RCC 7860 (cell line): ENCODE measurements around the gene TMEM169.
"Not testable (repeated sequence)": the region's sequence is repeated elsewhere in the genome, so short reads cannot be mapped to it uniquely, and the experiment has no call there.

Experiments used
- DNase-seq: peaks from one replicate; pipeline ENCODE4 v3.0.0-alpha.2; 2015; ENCODE audit warnings: low spot score
- FAIRE-seq: peaks from 2 replicates; lab custom pipeline; 2012; peaks lifted over from hg19 to GRCh38; lab: Jason Lieb, UNC

The TMEM169 gene

DNA sequence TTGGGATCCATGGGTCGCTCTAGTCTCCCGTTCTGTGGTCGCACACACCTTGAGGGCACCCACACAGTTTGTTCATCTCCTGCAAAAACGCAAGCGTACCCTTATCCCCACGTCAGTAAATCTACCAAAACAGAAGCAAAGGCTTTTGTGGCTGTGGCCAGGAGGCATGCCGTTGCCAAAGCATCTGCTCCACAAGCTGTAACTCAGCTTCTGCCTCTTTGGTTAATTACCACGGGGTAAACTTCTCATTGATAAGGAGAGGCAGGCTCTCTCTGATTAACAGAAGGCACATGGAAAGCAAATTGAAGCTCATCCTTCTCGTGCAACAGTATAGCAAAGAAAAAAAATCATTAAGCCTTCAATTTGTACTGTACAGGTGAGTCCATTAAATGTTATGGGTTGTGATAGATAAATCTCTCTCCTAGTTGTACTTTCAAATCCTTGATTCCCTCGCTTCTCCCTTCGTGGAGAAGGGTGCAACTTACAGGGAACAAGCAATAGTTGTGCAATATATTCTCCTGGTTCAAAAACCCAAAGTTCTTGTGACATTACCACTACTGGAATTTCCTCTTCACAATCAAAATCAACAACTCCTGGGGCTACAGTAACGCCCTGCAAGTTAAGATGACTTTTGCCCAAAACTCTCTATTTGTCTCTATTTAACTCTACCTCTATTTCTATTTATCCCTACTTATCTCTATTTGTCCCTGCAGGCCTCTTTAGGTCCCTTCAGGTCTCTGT lies 10.4 kb upstream of the TMEM169 start:
- DNase-seq (no peak), FAIRE-seq (no peak)

DNA sequence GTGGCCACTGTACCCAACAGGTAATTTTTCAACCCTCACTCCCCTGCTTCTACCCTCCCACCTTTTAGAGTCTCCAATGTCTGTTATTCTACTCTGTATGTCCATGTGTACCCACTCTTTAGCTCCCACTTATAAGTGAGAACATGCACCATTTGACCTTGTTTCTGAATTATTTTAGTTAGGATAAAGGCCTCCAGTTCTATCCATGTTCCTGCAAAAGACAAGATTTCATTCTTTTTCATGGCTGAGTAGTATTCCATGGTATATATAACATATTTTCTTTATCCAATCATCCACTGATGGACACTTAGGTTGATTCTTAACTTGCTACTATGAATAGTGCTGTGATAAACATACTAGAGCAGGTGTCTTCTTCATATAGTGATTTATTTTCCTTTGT lies 9.2 kb upstream of the TMEM169 start:
- FAIRE-seq = no peak
- no peak for DNase-seq

DNA sequence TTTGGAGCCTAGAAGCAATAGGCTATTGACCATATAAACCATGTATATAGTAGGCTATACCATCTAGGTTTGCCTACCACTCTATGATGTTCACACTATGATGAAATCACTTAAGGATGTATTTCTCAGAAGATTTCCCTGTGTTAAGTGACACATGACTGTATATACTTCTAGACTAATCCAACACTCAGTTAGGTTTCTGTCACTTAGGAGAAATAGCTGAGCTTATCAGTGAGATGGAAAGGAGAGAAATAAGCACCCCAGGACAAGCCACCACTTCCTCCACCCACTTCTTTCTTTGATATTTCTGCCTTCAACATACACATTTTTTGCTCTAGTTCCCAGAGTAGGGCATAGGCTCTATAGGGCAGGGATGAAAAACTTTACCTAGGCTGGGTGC lies 7.9 kb upstream of the TMEM169 start:
- DNase-seq (no peak), FAIRE-seq (no peak)

- no peak for FAIRE-seq
- DNase-seq = no peak
These were observed 7.3 kb upstream of the TMEM169 start for GRCh38 chr2:216074380-216074779.

DNA sequence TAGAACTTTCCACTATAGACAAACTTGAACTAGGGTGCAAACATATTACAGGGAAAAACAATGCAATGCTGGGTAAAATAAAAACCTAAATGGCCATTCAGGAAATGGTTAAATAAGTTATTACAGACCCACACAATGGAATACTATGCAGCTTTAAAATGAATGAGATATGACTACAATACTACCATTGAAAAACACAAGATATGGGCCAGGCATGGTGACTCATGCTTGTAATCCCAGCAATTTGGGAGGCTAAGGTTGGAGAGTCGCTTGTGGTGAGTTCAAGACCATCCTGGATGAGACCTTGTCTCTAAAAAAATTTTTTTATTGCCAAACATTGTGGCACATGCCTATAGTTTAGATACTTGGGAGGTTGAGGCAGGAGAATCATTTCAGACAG lies 6.9 kb upstream of the TMEM169 start:
- FAIRE-seq = no peak
- DNase-seq = no peak

DNA sequence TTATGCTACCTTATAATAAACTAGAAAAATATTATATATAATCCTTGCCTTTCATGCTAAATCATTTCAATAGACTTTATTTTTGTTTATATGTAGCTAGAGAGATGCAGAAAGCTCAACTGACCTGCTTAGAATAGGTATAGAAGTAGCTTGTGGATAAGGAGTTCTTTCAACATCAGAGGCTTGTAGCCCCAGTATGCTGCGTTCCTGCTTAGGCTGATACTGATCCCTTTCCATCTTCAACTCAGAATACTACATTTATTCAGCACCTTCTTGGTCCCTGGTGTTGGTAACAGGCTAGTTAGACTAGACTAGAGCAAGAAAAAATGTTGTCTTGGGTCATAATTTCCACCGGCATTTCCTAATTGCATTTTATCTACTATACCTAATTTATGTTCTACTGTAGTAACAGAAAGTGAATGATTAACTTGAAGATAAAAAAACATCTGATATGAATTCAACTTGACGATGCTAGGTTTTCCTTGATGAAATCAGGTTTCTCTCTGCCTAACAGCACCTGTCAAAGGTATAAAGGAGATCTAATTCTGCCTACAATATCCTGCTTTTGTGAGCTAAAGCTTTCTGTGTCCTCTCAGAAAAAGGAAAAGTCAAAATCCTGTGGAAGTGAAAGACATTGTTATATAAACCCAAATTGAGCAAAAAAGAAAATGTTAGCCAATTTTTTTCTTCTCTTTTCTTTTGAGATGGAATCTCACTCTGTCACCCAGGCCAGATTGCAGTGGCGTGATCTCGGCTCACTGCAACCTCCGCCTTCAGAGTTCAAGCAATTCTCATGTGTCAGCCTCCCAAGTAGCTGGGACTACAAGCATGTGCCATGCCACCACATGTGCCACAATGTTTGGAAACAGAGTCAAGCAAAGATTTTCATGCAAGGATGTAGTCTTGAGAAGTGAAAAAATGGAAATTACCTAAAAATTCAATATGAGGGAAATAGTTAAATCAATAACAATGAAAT lies 5.9 kb upstream of the TMEM169 start:
- DNase-seq (no peak), FAIRE-seq (no peak)

DNA sequence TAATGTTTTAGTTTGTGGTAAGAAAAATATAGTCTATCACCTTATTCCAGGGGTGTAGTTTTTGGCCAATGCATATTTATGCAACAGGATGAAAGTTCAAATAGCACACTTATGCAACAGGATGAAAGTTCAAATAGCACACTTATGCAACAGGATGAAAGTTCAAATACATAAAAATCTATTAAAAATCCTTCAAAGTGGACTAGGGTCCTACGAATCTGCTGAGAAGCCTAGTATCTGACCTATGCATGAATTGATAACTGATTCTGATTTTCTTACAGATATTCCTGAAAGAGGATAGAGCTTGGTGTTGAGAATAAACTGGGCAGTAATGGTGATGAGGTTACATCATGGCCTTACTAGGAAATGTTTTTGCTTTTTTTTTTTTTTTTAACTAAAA lies 2.9 kb upstream of the TMEM169 start:
- no peak for FAIRE-seq
- DNase-seq = no peak

GRCh38 chr2:216080048-216080447 lies 1.7 kb upstream of the TMEM169 start:
- FAIRE-seq, DNase-seq: not testable (repeated sequence)

DNA sequence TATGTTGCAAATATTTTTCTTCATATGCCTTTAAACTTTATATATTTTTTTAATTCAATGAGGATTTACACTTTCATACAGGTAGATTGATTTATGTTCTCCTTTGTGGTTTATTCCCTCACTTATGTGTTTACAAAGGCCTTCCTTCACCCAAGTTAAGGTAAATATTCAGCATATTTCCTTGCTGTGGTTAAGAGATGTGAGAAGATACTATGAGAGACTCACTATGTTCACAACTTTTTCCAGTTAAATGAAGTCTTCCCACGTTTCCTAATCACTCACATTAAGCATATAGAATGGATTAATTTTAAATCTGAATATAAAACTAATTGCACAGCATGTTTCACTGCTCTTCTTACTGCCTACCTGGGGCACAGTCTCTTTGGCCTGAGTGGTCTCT lies 707 bp upstream of the TMEM169 start:
- DNase-seq = no peak
- no peak for FAIRE-seq

DNA sequence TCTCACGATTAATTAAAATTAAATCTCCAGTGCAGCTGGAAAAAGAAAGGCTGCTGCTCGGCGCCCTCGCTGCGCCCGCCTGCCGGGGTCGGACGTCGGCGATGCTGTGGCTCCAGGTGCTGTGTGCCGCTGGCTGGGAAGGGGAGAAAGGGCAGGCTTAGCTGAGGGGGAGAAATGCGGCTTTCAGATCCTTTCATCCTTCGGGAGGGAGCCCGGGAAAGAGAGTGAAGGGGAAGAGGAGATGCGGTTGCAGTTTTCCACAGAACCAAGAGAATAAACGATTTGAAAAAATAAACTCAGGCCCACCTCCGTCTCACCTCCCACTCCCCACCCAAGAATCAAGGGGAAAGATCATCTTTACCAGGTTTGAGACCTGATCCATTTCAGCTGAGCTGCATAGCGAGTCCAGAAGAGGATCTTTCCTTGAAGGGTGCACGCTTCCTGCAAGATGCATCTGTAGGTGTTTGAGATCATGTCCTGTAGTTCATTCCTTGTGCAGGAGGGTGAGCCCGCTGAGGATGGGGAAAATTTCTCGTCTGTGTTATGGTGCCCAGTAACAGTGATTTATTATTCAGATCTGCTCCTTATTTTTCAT lies 495 bp downstream of the TMEM169 start:
- no peak for DNase-seq
- no peak for FAIRE-seq

- FAIRE-seq (no peak), DNase-seq (no peak)
These were observed 1.1 kb downstream of the TMEM169 start for GRCh38 chr2:216082805-216083204.

DNA sequence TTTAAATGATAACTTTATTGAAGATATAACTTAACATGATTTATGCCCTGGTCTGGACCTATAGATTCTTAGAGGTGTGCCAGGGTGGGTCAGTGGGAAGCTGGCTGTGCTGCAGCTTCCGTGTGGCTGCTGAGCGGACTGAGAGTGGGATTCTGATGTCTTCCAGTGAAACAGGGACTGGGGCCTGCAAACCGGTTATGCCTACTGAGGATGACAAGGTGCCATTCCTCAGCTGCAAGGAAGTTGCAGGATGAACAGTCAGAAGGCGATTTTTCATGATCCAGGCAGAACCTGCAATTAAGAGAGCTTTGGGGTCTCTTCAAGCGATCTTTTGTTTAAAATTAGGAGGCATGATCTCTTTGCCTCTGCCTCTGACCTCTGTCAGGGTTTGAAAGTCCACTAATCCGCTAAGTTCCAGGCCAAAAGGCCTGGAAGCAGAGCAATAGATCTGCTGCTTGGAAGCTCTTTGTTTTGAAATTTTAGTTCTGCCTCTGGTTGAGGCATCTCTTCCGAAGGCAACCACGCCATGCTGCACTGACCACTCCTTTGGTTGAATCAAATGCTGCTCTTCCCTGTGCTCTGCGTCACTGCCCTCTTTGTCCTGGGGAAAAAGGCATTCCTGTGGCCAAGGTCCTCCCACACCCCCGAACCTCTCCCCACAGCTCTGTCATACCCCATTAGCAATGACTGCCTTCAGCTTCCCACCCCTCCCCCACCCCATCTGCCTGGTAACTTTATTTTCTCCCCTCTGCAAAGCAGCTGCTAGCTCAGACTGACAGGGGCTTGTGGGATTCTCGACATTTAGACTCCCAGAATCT lies 2.0 kb downstream of the TMEM169 start:
- peak; percentile 81 for FAIRE-seq
- DNase-seq = peak; percentile 93

DNA sequence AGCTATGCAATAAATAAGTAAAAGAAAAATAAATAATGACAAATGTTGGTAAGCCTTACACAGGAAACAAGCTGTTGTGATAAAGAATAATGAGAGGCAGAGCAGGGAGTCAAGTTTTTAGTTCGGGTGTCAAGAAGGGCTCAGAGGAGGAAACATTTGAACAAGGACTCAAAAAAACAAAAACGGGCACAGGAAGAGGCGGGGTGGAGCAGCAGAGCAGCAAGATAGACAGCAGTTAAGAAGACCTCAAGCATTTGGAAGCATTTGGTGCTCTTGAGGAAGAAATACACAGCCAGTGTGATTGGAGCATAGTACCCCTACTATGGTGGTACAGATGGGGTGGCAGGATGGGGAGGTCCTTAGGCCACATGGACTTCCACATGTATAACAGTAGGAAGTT lies 2.8 kb downstream of the TMEM169 start:
- DNase-seq (no peak), FAIRE-seq (no peak)

GRCh38 chr2:216086207-216086893 lies 4.6 kb downstream of the TMEM169 start:
- no peak for FAIRE-seq
- no peak for DNase-seq

DNA sequence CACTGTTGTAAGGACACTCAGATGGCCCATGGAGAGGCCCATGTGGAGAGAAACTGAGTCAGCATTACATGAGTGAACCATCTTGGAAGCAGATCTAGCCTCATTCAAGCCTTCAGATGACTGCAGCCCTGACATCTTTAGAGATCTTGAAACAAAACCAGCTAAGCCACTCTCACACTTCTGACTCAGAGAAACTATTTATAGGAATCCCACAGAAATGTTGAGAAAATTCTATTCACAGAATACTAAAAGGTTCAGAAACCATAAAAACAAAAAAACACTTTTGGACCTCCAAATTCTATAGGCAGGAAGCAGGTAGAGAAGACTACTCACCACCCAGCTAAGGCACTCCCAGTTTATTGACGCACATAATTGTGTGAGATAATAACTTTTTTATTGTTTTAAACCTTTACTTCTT lies 8.7 kb downstream of the TMEM169 start:
- FAIRE-seq = no peak
- no peak for DNase-seq

DNA sequence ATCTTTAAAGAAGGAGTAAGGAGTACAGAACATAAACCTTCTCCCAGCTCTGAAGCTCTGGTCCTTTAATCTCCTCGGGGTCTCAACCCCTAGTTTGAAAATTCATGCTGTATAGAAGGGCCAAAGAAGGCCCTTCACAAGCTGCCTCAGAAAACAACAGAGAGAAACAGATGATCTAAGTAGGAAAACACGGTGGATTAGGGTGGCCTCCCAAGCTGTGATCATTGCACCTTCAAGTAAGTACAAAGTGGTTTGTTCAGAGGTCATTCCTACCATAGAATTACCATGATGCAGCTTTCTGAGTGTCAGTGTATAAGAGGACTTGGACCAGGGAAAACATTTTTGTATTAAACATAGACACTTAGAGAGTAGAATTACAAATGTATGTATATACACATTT lies 10.9 kb downstream of the TMEM169 start:
- FAIRE-seq (no peak), DNase-seq (no peak)

GRCh38 chr2:216094701-216095100 lies 13.0 kb downstream of the TMEM169 start:
- DNase-seq (no peak), FAIRE-seq (no peak)

DNA sequence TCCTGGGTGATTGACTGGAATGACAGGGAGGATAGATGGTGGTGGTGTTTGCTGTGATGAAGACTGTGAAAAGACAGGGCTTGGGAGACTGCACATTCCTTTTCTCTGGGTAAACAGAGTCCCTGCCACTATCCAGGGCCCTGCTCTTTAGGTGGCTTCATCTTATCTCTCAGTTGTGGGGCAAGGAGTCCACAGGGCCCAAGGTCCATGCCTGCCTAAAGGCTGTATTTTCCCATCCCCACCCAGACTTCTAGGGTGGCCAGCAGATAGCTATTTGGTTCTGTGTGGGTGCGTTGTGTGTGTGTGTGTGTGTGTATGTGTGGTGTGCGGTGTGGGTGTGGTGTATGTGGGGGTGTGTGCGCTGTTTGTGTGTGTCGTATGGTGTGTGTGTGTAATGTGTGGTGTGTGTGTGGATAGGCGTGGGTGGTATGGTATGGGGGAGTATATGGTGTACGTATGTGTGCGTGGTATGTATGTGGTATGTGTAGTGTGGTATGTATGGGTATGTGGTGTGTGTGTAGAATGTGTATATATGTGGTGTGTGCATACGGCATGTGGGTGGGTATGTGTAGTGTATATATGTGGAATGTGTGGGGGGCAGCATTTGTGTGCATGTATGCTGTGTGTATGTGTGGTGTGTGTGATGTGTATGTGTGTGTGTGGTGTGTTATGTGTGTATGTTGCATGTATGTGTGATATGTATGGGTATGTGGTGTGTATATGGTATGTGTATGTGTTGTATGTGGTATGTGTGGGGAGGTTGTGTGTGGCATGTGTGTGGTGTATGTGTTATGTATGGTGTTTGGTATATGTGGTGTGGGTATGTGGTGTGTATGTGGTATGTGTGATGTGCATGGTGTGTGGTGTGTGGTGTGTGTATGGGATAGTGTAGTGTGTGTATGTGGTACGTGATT lies 17.0 kb downstream of the TMEM169 start:
- FAIRE-seq (no peak), DNase-seq (no peak)

DNA sequence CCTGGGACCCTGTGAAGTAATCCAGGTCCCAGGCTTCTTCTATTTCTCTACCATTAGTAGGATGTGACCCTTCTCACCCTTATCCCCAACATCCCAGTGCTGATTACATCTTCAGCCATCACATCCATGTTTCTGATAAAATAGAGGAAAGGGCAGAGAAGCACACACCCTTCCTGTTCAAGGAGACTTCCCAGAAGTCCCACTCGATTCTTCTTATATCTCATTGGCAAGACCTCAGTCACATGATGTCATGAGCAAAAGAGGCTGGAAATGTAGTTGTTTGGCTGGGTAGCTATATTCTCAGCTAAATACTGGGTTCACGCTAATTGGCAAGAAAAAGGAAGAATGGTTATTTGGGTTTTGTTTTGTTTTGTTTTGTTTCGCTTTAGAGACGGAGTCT lies 19.4 kb downstream of the TMEM169 start:
- FAIRE-seq (no peak), DNase-seq (no peak)
